Loucy (cell line): Measurements from ENCODE around the gene FANCC.

Experiments used
- H2AFZ ChIP-seq: fragments of 200-600 bp; sonication (generic); 2 replicates; pipeline ENCODE4 v1.6.0; 2016; ENCODE audit warnings: antibody characterized with exemption, mild to moderate bottlenecking, low read length, moderate library complexity
- H3F3A ChIP-seq: fragments of 200-600 bp; 2 replicates; pipeline ENCODE4 v1.6.0; 2016; ENCODE audit warnings: antibody characterized with exemption, low read depth, mild to moderate bottlenecking
- H3K27me3 ChIP-seq: fragments of 200-600 bp; sonication (generic); 2 replicates; pipeline ENCODE4 v1.6.1; 2014; ENCODE audit warnings: low read length, mild to moderate bottlenecking; ENCODE audit not compliant: insufficient read depth, poor library complexity, severe bottlenecking
- H3K36me3 ChIP-seq: fragments of 200-600 bp; sonication (generic); 2 replicates; pipeline ENCODE4 v1.6.1; 2016; ENCODE audit warnings: low read length; ENCODE audit not compliant: insufficient read depth
- H3K4me1 ChIP-seq: fragments of 200-600 bp; sonication (generic); 2 replicates; pipeline ENCODE4 v1.5.1; 2014; ENCODE audit warnings: low read length, mild to moderate bottlenecking; ENCODE audit not compliant: insufficient read depth, poor library complexity, severe bottlenecking
- H3K4me2 ChIP-seq: fragments of 200-600 bp; sonication (generic); 2 replicates; pipeline ENCODE4 v1.6.0; 2014; ENCODE audit warnings: antibody characterized with exemption, low read length, low read depth, mild to moderate bottlenecking; ENCODE audit not compliant: poor library complexity, severe bottlenecking
- H3K4me3 ChIP-seq: fragments of 200-600 bp; sonication (generic); 2 replicates; pipeline ENCODE4 v1.5.1; 2014; ENCODE audit warnings: low read length, mild to moderate bottlenecking, mixed read lengths; ENCODE audit not compliant: poor library complexity, severe bottlenecking
- H3K79me2 ChIP-seq: fragments of 200-600 bp; sonication (generic); 2 replicates; pipeline ENCODE4 v1.6.1; 2014; ENCODE audit warnings: low read length; ENCODE audit not compliant: insufficient read depth
- H3K9ac ChIP-seq: fragments of 200-600 bp; sonication (generic); 2 replicates; pipeline ENCODE4 v1.6.0; 2014; ENCODE audit warnings: mild to moderate bottlenecking, low read depth, low read length, moderate library complexity; ENCODE audit not compliant: poor library complexity, severe bottlenecking
- H3K9me2 ChIP-seq: fragments of 200-600 bp; sonication (generic); replicated peaks from 2 replicates; pipeline ENCODE4 v1.6.1; 2016; ENCODE audit warnings: low read depth, low read length, mixed read lengths
- H3K9me3 ChIP-seq: fragments of 200-600 bp; sonication (generic); 2 replicates; pipeline ENCODE4 v1.6.1; 2014; ENCODE audit warnings: mild to moderate bottlenecking, antibody characterized with exemption, low read length, low read depth; ENCODE audit not compliant: insufficient read depth
- H4K20me1 ChIP-seq: fragments of 200-600 bp; sonication (generic); 2 replicates; pipeline ENCODE4 v1.6.0; 2014; ENCODE audit warnings: antibody characterized with exemption, low read length, mild to moderate bottlenecking; ENCODE audit not compliant: insufficient read depth, poor library complexity, severe bottlenecking
- EZH2phosphoT487 ChIP-seq: fragments of 200-600 bp; IDR thresholded peaks from 2 replicates; pipeline ENCODE4 v1.6.1; 2018; ENCODE audit warnings: antibody characterized with exemption, mild to moderate bottlenecking, moderate library complexity, borderline replicate concordance
- TF ChIP-seq, protein P1 (sequence below): fragments of 200-600 bp; sonication (generic); conservative IDR thresholded peaks from 2 replicates; pipeline ENCODE4 v1.5.1; 2014; ENCODE audit warnings: mild to moderate bottlenecking, antibody characterized with exemption, low read length

FANCC gene

DNA sequence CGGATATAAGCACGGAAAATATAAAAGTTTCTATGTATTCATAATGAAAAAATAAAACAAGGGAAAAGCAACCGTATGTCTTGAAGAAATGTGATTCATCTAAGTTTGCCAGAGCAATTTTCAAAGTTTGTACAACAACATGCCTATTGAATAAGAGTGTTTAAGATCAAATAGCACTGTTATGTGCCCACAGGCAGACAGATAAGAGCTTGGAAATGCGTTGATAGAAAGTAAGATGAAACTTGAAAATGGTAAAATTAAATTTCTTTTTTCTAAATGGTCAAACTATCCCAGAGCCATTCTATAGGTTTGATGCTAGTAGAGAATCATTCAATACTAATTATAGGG lies 189.4 kb downstream of the FANCC start:
- Histone ChIP-seq H3K9me3 (no peaks in the 10 kb centered on the region), H3K9me2 (no peaks in the 10 kb centered on the region), H3K36me3 (no peaks in the 10 kb centered on the region), H4K20me1 (no peaks in the 10 kb centered on the region), H3K4me1 (no peaks in the 10 kb centered on the region), H3K4me2 (no peak overlapping the region), H3K4me3 (no peak overlapping the region), H3K27me3 (no peaks in the 10 kb centered on the region), H3K9ac (no peak overlapping the region), H3K79me2 (no peaks in the 10 kb centered on the region), H3F3A (no peaks in the 10 kb centered on the region), H2AFZ (no peak overlapping the region)
- TF ChIP-seq, protein P1, sequence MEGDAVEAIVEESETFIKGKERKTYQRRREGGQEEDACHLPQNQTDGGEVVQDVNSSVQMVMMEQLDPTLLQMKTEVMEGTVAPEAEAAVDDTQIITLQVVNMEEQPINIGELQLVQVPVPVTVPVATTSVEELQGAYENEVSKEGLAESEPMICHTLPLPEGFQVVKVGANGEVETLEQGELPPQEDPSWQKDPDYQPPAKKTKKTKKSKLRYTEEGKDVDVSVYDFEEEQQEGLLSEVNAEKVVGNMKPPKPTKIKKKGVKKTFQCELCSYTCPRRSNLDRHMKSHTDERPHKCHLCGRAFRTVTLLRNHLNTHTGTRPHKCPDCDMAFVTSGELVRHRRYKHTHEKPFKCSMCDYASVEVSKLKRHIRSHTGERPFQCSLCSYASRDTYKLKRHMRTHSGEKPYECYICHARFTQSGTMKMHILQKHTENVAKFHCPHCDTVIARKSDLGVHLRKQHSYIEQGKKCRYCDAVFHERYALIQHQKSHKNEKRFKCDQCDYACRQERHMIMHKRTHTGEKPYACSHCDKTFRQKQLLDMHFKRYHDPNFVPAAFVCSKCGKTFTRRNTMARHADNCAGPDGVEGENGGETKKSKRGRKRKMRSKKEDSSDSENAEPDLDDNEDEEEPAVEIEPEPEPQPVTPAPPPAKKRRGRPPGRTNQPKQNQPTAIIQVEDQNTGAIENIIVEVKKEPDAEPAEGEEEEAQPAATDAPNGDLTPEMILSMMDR, result no peak
- TF ChIP-seq EZH2phosphoT487, result no peak

DNA sequence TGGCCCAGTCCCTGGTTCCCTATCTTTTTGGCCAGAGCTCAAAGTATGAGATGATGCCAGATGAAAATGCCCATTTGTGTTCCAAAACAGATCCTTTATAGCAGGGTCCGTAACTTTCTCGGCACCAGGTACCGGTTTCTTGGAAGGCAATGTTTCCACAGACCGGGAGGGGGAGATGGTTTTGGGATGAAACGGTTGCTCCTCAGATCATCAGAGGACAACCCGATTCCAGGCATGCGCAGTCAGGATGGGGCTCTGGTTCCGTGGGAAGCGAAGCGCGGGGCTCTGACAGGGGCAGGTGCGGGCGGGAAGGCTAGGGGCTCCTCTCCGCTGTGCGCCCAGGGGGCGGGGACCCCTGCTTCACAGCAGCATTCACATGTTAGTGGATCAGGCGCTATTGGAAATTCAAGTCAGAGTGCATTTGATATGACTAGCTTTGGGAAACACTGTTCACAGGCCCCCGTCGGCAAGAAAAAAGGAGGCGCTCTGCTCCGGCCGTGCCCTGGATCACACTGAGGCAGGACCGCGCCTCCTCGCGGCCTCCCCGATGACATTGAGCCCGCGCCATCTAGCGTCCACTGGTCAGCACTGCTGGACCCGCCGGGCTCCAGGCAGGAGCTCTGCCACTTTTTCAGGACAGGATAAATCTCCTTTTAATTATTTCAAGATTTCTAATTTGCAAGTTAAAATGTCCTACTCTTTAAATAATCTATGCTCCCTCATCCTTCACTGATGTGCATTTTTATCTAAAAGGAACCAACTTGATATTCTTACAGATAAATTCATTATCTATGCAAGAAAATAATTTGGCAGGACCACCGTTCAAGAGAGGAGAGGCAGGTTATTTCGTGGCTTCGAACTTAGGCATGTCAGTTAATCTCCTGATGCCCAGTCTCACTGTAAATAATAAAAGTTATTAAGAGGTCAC lies 190.0 kb downstream of the FANCC start:
- H3K36me3 ChIP-seq, result no peaks in the 10 kb centered on the region
- H3F3A ChIP-seq, result no peaks in the 10 kb centered on the region
- H3K4me3 ChIP-seq, result no peak overlapping the region
- H3K9me2 ChIP-seq, result no peaks in the 10 kb centered on the region
- H3K4me1 ChIP-seq, result no peaks in the 10 kb centered on the region
- no peak overlapping the region for H2AFZ ChIP-seq
- H3K27me3 ChIP-seq, result no peaks in the 10 kb centered on the region
- no peaks in the 10 kb centered on the region for H3K9me3 ChIP-seq
- no peaks in the 10 kb centered on the region for H3K79me2 ChIP-seq
- no peak overlapping the region for H3K9ac ChIP-seq
- H3K4me2 ChIP-seq, result no peak overlapping the region
- TF ChIP-seq EZH2phosphoT487, result no peak
- TF ChIP-seq, protein P1, result no peak
- H4K20me1 ChIP-seq, result no peaks in the 10 kb centered on the region

GRCh38 chr9:95126739-95127138 lies 190.8 kb downstream of the FANCC start:
- Histone ChIP-seq H3K4me1 (no peaks in the 10 kb centered on the region), H3K9ac (no peak overlapping the region), H3K4me3 (no peak overlapping the region), H3K27me3 (no peaks in the 10 kb centered on the region), H3F3A (no peaks in the 10 kb centered on the region), H3K9me3 (no peaks in the 10 kb centered on the region), H4K20me1 (no peaks in the 10 kb centered on the region), H3K9me2 (no peaks in the 10 kb centered on the region), H3K36me3 (no peaks in the 10 kb centered on the region), H2AFZ (no peak overlapping the region), H3K4me2 (no peak overlapping the region), H3K79me2 (no peaks in the 10 kb centered on the region)
- TF ChIP-seq, protein P1, result no peak
- no peak for TF ChIP-seq EZH2phosphoT487
